Spleen (tissue), 7 donors: ENCODE results near the gene CD36.

Experiments
- POLR2A ChIP-seq, 3 donors: fragments of 450-650 bp; IDR thresholded peaks; one replicate each; pipeline ENCODE4 v1.5.1; 2017; ENCODE audit warnings: antibody characterized with exemption in 3 of 3, mild to moderate bottlenecking in 1 of 3
- TF ChIP-seq, protein P1 (sequence below), 11 experiments: fragments of 200-600 bp in 7 of 11; fragments of 450-650 bp in 4 of 11; sonication (generic) in 4 of 11; IDR thresholded peaks in 8 of 11; conservative IDR thresholded peaks in 3 of 11; 1 replicate in 7 of 11; 2 replicates in 4 of 11; pipeline versions ENCODE4 v1.4.0 to v1.8.0; 2016 to 2021; ENCODE audit warnings: antibody characterized with exemption in 11 of 11, inconsistent platforms in 4 of 11, mild to moderate bottlenecking in 1 of 11
- donor health status: DM: no; HTN: no; CAD: no; lungs with moderate emphysema.
- donor health status: DM: no; HTN: no; CAD: no.
- donor health status: DM: no; HTN: no; CAD: no.

GRCh38 chr7:80651471-80651870 is 13.0 kb downstream of the CD36 start:
- TF ChIP-seq, protein P1, sequence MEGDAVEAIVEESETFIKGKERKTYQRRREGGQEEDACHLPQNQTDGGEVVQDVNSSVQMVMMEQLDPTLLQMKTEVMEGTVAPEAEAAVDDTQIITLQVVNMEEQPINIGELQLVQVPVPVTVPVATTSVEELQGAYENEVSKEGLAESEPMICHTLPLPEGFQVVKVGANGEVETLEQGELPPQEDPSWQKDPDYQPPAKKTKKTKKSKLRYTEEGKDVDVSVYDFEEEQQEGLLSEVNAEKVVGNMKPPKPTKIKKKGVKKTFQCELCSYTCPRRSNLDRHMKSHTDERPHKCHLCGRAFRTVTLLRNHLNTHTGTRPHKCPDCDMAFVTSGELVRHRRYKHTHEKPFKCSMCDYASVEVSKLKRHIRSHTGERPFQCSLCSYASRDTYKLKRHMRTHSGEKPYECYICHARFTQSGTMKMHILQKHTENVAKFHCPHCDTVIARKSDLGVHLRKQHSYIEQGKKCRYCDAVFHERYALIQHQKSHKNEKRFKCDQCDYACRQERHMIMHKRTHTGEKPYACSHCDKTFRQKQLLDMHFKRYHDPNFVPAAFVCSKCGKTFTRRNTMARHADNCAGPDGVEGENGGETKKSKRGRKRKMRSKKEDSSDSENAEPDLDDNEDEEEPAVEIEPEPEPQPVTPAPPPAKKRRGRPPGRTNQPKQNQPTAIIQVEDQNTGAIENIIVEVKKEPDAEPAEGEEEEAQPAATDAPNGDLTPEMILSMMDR (IDR thresholded peaks at IDR 0.05 in 8 of 11, conservative IDR thresholded peaks at IDR 0.05 in 3 of 11), result no peak
- TF ChIP-seq POLR2A (IDR thresholded peaks at IDR 0.05), result no peak
